GM21367 (cell line): ENCODE results near the gene SPTBN4.
A peak's percentile ranks its signal among the peaks of the same experiment; 100 is the strongest.
"Not testable (repeated sequence)": the region's sequence is repeated elsewhere in the genome, so short reads cannot be mapped to it uniquely, and the experiment has no call there.

Experiments used
- ATAC-seq: cut with Tn5 transposase; IDR thresholded peaks from one replicate; pipeline ENCODE4 v1.9.1; 2021; ENCODE audit not compliant: unreplicated experiment

Gene SPTBN4

GRCh38 chr19:40466985-40467734 is at the start of gene SPTBN4:
Gene SPTBN4, plus strand, starts transcription at chr19:40467001. Its CDS starts 5,621 bp downstream, at chr19:40472622.
- no peak for ATAC-seq

DNA sequence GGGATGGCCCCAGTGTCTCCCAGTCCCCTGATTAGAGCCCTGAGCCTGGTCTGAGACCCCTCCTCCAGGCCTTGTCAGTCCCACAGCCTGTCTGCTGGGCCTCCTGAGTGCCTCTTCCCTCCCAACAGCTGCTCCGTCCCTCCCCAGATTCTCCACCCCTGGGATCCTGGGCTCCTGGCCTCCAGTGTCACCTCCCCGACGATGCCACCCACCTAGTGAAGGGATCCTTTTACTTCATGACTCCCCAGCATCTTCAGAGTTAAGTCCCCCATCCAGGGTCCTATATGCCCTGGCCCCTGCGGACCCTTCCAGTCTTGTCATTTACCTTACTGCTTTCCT is 49.2 kb upstream of the SPTBN4 start:
- ATAC-seq, result no peak

GRCh38 chr19:40418040-40418439 is 48.8 kb upstream of the SPTBN4 start:
- ATAC-seq, result no peak

DNA sequence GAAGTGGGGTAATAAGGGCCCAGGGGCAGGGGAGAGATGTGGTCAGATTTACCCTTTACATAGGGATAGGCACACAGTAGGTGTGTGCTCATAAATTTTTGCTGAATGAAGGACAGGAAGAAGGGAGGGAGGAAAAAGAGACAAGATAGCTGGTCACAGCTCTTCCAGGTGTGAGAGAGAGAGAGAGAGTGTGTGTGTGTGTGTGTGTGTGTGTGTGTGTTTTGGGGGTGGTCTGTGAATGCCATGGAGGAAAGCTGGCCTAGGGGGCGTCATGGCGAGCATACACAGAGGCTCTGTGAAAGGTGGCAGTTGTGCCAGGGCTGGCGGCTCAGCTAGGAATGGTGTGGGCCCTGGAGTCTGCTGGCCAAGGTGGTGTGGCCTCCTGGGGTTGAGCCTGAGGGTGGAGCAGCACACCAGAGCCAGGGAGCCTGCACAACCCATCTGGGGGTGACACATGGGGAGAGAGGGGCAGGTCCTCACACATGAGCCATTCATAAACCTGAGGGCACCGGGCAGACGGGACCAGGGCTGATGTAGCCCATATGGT is 47.7 kb upstream of the SPTBN4 start:
- ATAC-seq, result no peak

DNA sequence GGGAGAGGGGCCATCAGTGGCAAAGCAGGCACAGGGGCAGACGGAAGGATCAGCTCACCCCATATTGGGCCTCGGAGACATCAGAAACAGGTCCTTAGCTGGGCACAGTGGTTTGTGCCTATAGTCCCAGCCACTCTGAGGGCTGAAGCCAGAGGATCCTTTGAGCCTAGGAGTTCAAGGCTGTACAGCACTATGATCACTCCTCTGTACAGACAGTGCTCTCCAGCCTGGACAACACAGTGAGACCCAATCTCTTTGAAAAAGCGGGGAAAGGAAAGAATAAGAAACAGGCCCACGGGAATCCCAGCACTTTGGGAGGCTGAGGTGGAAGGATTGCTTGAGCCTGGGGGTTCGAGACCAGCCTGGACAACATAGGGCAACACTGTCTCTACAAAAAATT is 47.0 kb upstream of the SPTBN4 start:
- no peak for ATAC-seq

DNA sequence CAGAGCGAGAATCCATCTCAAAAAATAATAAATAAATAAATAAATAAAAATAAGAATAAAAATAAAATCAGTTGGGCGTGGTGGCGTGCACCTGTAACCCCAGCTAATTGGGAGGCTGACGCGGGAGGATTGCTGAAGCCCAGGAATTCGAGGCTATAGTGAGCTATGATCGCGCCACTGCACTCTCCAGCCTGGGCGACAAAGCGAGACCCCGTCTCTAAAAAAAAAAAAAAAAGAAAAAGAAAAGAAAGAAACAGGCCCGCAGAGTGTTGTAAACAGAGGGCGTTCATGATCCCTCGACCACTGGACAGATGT is 46.4 kb upstream of the SPTBN4 start:
- no peak for ATAC-seq

- ATAC-seq, result no peak
Measured at GRCh38 chr19:40420766-40421765, 45.7 kb upstream of the SPTBN4 start.

DNA sequence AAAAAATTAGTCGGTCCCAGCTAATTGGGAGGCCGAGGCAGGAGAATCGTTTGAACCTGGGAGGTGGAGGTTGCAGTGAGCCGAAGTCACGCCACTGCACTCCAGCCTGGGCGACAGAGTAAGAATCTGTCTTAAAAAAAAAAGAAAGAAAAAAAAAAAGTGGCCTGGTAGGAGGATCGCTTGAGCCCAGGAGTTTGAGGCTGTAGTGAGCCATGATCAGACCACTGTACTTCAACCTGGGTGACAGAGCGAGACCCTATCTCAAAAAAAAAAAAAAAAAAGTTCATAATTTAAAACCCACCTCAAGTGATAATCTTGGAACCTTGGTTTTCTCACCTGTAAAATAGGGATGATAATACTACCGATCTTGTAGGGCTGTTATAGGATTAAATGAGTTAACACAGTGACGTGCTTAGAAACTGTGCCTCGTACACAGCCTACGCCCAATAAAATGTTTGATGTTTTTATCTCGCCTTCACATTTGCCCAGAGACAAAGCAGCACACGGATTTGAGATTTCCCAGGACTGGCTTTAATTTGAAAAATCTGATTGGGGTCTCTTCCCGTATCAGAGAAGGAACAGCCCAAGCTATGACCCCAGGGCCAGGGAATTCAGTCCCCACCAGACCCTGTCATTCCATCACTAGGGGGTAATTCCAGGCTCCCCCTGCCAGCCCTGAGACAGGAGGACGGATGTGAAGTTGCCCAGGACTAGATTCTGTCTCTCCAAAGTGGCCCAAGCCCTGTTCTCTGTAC is 44.6 kb upstream of the SPTBN4 start:
- ATAC-seq, result no peak

GRCh38 chr19:40422748-40423566 is 43.8 kb upstream of the SPTBN4 start:
- ATAC-seq, result no peak

DNA sequence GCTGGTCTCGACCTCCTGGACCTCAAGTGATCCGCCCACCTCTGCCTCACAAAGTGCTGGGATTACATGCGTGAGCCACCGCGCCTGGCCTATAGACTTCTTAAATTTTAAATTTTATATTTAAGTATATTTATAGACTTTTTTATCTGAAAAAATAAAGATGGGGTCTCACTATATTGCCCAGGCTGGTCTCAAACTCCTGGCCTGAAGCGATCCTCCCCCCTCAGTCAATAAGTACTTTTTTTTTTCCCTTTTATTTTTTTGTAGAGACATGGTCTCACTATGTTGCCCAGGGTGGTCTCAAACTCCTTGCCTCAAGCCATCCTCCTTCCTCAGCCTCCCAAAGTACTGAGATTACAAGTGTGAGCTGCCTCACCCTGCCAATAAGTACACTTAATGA is 42.9 kb upstream of the SPTBN4 start:
- ATAC-seq, result no peak

DNA sequence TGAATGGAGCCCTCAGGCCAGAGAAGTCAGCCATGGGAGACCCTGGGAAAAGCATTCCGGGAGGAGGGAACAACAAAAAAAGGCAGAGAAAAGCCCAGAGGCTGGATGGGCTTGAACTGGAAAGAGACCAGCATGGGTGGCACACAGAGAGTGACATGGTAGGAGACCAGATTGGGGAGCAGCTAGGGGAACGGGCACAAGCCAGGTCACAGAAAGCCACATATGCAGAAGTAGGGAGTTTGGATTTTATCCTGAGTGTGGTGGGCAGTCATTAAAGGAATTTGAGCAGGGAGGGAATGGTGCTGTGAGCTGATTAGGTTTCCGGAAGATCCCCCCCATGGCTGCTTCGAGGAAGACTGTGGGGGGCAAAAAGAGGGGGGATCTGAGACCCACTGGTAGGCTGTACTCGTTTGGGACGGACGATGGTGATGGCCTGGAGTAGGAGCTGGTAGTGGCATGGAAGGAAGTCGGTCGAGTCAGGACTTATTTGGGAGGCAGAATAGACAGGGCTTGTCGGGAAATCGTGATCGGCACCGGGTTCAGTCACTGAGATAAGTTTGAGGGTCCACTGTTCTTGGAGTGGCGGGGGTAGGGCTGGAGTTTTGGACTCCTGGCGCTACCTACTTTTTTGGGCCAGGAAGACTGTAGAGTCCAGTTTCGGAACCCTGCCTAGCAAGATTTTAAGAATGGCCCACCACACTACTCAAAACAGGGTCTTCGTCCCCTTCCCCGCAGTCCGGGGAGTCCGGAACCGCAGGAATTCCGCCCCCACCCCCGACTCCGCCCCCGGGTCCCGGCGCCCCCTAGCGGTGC is 42.0 kb upstream of the SPTBN4 start:
- no peak for ATAC-seq

DNA sequence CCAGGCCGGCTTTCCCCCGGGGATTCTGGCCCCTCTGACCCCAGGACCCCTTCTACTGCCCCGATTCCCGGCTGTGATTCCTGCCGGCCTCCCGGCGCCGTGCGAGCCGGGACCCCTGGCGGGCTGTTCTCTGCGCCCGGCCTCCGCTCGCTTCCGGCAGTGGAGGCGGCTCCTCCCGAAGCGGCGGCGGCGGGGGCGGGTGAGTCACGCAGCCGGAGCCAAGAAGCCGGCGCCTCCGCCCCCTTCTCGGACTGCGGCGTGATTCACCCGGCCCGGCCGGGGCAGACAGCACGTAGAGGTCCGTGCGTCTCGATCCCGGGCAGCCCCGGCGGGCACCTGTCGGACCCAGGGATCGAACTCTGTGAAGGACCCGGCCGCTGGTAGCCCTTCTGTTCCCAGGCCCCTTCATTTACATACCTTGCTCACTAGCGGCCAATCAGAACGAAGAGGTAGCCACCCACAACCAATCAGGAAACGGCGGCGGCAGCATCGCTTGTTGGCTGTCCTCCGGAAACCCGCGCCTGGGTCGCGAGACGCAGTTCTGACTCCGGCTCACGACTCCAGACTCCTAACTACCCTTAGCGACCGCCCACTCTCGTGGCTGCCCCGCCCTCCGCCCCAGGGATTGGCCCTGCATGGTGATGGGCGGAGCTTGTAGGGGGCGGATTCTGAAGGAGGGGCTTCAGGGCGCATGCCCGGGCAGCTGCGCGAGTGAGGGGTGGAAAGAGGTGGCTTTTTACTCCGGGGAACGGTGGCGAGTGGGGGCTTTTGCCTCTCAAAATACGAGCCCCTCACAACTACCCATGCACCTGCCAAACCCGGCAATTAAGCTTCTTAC is 41.1 kb upstream of the SPTBN4 start, which contains the start of gene SERTAD1:
TSS of gene SERTAD1 (minus strand) at position 543 of the 838 bp plus-strand sequence. CDS start 2,446 bp downstream, outside the sequence.
- peak; percentile 66 for ATAC-seq

- not testable (repeated sequence) for ATAC-seq
Measured at GRCh38 chr19:40428197-40428596, 38.6 kb upstream of the SPTBN4 start.

DNA sequence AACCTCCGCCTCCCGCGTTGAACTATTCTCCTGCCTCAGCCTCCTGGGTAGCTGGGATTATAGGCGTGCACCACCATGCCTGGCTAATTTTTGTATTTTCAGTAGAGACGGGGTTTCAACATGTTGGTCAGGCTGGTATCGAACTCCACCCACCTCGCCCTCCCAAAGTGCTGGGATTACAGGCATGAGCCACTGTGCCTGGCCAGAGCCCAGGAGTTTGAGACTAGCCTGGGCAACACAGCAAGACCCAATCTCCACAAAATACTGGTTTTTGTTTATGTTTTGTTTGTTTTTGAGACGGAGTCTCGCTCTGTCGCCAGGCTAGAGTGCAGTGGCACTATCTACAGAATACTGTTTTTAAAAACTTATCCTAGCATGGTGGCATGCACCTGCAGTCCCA is 36.6 kb upstream of the SPTBN4 start:
- ATAC-seq, result not testable (repeated sequence)

DNA sequence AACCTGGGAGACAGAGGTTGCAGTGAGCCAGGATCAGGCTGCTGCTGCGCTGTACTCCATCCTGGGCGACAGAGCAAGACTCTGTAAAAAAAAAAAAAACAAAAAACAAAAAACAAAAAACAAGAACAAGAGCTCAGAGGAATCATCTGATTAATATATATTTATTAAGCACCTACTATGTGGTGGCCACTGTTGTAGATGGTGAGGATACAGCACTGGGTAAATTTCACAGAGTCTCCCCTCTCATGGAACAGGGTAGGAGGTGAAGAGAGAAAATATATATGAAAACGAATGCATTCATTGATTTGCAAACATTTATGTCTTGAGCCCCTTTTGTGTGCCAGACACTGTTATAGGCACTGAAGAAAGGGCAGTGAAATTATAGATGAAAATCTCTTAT is 35.1 kb upstream of the SPTBN4 start:
- ATAC-seq, result no peak

DNA sequence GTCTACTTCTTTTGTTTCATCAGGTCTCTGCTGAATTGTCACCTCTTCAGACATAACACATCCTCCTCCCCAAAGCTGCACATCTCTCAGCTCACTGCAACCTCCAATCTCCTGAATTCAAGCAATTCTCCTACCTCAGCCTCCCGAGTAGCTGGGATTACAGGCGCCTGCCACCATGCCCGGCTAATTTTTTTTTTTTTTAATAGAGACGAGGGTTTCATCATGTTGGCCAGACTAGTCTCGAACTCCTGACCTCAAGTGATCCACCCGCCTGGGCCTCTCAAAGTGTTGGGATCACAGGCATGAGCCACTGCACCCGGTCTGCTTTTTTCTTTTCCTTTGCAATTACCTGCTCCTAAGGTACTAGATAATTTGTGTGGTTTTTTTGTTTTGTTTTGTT is 34.0 kb upstream of the SPTBN4 start:
- not testable (repeated sequence) for ATAC-seq

GRCh38 chr19:40433391-40434216 is 33.2 kb upstream of the SPTBN4 start:
- peak; percentile 46 for ATAC-seq

DNA sequence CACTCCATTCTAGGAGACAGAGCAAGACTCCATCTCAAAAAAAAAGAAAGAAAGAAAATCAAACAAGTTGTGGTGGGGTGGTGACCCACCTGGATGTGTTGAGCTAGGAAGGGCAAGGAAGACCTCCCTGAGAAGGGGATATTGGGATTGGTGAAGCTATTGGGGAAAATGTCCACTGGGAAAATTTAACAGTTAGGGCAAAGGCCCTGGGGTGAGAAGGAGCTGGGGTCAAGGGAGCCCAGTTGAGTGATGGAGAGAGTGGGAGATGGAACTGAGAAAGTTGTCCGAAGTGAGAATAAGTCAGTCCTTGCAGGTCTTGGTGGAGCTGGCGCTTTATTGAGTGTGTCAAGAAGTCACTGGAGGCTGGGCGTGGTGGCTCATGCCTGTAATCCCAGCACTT is 28.5 kb upstream of the SPTBN4 start:
- ATAC-seq, result no peak
